Central memory CD8-positive, alpha-beta T cell (primary cell): ENCODE results near the gene LGALS3.

ENCODE experiments used
- ATAC-seq: fragments of 150-1000 bp; cut with Tn5 transposase; replicated peaks from 2 replicates; pipeline ENCODE4 v1.10.0; 2022; ENCODE audit warnings: mild to moderate bottlenecking, moderate FRiP score, moderate number of reproducible peaks; ENCODE audit not compliant: poor library complexity, severe bottlenecking; ENCODE audit errors: extremely low read depth
- DNase-seq, 2 donors: peaks; one replicate each; pipeline ENCODE4 v3.0.0; 2021; ENCODE audit warnings: low spot score in 2 of 2
- H3K27ac Mint-ChIP-seq: one replicate; pipeline ENCODE4 v1.8.0; 2022; ENCODE audit warnings: low read depth, mild to moderate bottlenecking, moderate library complexity, mixed read lengths
- H3K27me3 Mint-ChIP-seq: one replicate; pipeline ENCODE4 v1.8.0; 2022; ENCODE audit warnings: mixed read lengths
- H3K36me3 Mint-ChIP-seq: one replicate; pipeline ENCODE4 v1.8.0; 2022; ENCODE audit warnings: mild to moderate bottlenecking, moderate library complexity, mixed read lengths; ENCODE audit not compliant: insufficient read depth
- H3K4me1 Mint-ChIP-seq: one replicate; pipeline ENCODE4 v1.8.0; 2022; ENCODE audit warnings: mixed read lengths
- H3K4me3 Mint-ChIP-seq: one replicate; pipeline ENCODE4 v1.8.0; 2022; ENCODE audit warnings: mild to moderate bottlenecking, moderate library complexity, mixed read lengths
- H3K9me3 Mint-ChIP-seq: one replicate; pipeline ENCODE4 v1.8.0; 2022; ENCODE audit warnings: mixed read lengths

LGALS3 gene

DNA sequence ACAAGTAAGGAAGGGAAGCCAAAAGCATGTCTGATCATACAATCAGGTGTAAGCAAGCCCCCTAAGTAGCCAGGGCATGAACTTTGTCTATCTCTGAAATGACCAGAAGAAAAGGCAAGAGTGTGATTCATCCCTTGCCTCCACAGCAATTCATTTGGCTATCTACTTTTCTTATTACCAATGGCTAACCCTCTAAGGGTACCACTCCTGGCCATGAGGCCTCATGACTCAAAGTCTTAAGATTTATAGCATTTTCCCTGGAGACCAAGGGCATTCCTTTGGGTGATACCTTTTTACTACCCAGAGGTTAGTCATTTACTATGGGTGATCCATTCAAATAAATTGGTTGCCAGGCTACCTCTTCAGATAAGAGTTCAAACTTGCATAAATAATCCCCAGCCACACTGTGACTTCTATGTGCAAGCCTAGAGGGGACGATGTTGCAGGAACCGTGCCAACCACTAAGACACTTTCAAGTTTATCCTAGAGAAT lies 1.5 kb upstream of the LGALS3 start:
- H3K9me3 Mint-ChIP-seq: no peaks in the 10 kb centered on the region
- no peaks in the 10 kb centered on the region for H3K36me3 Mint-ChIP-seq
- DNase-seq: no peak
- H3K4me1 Mint-ChIP-seq: peaks cover 15% of the 10 kb centered on the region
- no peak for ATAC-seq
- no peak overlapping the region for H3K27ac Mint-ChIP-seq
- no peaks in the 10 kb centered on the region for H3K27me3 Mint-ChIP-seq
- H3K4me3 Mint-ChIP-seq: no peak overlapping the region

DNA sequence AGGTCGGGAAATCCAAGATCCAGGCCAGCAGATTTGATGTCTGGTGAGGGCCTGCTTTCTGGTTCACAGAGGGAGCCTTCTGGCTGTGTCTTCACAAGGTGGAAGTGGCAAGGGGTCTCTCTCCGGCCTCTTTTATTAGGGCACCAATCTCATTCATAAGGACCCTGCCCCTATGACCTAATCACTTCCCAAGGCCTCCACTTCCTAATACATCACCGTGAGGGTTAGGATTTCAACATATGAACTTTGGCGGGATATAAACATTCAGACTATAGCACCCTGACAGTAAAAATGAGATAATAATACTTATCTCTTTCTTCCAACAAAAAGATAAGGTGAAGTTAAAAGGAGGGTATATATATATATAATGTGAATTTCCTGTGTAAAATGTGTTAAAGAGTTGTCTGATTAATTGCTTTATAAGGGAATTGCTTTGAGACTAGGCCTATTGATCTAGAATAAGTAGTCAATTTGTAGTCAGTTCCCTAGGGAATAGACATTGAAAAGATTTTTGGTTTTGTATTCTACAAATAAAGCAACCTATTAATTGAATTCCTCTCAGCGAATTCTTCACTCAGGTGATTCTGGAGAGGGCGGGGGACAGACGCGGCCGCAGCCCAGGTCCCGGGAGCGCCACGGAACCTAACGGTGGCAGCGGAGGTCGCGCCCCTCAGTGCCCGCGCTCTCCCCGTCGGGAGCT lies 516 bp upstream of the LGALS3 start:
- no peak overlapping the region for H3K27ac Mint-ChIP-seq
- peaks cover 15% of the 10 kb centered on the region for H3K4me1 Mint-ChIP-seq
- no peaks in the 10 kb centered on the region for H3K36me3 Mint-ChIP-seq
- no peaks in the 10 kb centered on the region for H3K9me3 Mint-ChIP-seq
- H3K27me3 Mint-ChIP-seq: no peaks in the 10 kb centered on the region
- ATAC-seq (no peak), DNase-seq (no peak)
- H3K4me3 Mint-ChIP-seq: peak overlapping the region; percentile 82

DNA sequence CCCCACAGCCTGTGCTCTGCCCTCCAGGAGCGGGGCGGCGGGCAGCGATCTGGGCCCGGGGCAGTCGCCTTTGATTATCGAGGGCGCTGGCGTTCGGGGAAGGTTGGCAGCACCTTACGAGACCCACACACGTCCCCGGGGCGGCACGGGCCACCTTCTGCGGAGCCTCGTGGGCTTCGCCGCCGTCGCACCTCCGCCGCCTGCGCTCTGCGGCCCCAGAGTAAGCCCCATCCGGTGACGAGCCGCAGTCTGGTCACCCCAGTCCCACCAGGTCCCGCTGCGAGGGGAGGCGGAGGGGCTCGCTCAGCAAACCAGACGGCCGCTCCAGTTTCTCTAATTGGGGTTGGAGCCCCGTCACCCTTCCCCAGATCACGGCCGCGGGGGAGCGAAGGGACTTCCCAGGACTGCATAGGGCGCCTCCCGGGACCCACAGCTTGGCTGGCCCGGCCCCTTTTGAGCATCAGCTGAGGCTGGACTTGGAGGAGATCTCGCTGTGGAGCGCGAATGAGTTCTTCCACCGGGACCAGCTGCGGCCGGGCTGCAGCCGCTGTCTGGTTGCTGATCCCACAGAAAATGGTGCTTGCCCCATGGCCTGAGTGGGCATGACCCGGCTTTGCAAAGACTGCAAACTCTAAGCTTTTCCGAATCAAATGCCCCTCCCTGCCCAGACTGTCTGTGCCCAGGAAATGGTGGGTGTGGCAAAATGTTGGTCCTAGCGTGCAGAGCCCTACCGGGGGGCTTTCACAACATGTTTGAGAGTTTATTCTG lies 560 bp downstream of the LGALS3 start:
- H3K27ac Mint-ChIP-seq: peak overlapping the region; percentile 46
- no peaks in the 10 kb centered on the region for H3K9me3 Mint-ChIP-seq
- ATAC-seq (peak; percentile 64), DNase-seq (peak; percentile 22 to 25)
- H3K36me3 Mint-ChIP-seq: no peaks in the 10 kb centered on the region
- H3K27me3 Mint-ChIP-seq: no peaks in the 10 kb centered on the region
- peaks cover 15% of the 10 kb centered on the region for H3K4me1 Mint-ChIP-seq
- peak overlapping the region; percentile 82 for H3K4me3 Mint-ChIP-seq

DNA sequence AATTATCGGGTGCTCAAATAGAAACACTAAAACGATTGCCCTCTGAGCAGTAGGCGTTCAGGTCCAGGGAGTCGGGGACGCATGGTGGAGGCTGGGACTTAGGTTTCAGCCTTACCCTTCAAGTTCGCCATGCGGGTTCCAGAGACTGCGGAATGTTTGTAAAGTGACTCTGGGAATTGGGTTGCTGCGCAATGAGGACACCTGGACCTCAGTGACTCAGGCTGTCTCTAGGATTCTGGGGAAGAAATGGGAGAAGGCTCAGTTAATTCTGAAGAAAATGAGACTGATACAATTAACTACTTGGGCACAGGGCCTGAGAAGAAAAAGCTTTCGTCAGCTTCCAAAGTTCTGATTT lies 1.1 kb downstream of the LGALS3 start:
- no peaks in the 10 kb centered on the region for H3K9me3 Mint-ChIP-seq
- H3K27ac Mint-ChIP-seq: peak overlapping the region; percentile 46
- DNase-seq: no peak
- no peaks in the 10 kb centered on the region for H3K27me3 Mint-ChIP-seq
- no peaks in the 10 kb centered on the region for H3K36me3 Mint-ChIP-seq
- H3K4me1 Mint-ChIP-seq: peaks cover 11% of the 10 kb centered on the region
- peak overlapping the region; percentile 82 for H3K4me3 Mint-ChIP-seq
- no peak for ATAC-seq

DNA sequence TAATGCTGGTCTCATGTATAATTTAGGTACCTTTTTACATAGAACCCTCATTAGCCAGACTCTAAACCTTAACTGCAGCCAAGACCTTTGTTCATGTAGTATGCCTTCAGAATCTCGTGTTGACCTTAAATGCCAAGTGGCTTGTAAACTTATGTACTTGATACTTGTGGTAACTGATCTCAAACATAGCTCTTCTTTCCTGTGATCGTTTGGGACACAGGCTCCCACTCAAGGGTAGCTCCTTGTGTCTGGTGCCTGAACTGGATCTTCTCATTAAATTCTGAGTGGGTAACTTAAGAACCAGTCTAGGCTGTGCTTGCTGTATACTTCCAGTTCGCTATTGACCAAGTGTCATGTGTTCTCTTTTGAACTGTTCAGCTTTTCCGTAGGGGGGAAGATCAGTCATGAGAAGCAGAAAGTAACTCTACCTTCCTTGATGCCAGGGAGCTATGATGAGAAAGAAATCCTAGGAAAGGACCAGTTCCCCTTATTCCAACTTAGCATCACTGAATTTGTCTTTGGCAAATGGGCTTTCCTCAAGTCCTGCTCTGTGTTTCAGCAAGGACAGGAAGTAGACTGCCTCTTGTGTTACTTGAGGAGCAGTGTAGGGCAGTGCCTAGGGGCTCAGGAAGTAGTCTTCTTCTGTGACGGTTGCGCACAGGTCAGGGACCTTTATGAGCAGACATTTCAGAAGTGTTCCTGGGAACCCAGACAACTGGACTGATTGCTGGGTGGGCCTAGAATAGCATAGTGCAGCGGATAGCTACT lies 2.5 kb downstream of the LGALS3 start:
- Mint-ChIP-seq H3K36me3 (peaks cover 2% of the 10 kb centered on the region), H3K4me3 (no peak overlapping the region), H3K4me1 (peaks cover 5% of the 10 kb centered on the region), H3K9me3 (no peaks in the 10 kb centered on the region), H3K27ac (no peak overlapping the region), H3K27me3 (no peaks in the 10 kb centered on the region)
- no peak for DNase-seq
- no peak for ATAC-seq

DNA sequence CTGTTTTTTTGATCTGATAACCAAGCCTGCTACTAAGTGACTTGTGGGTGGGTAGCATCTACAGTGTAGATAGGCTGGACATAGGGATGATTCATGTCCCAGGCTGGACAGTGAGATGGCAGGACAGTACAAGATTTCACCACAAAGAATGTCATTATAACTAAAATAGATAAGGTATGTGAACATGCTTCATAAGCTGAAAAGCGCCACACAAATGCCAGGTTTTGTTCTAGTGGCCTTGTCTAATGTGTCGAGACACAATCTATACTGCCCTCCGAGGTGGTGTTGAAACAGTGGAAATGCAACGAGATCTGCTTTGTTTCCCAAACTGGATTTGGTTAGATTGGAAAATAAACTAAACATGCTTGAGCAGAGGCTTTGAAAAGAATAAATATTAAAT lies 4.4 kb downstream of the LGALS3 start:
- no peaks in the 10 kb centered on the region for H3K27me3 Mint-ChIP-seq
- ATAC-seq: no peak
- H3K4me1 Mint-ChIP-seq: no peaks in the 10 kb centered on the region
- no peak overlapping the region for H3K4me3 Mint-ChIP-seq
- H3K9me3 Mint-ChIP-seq: no peaks in the 10 kb centered on the region
- DNase-seq: no peak
- no peak overlapping the region for H3K27ac Mint-ChIP-seq
- peaks cover 5% of the 10 kb centered on the region for H3K36me3 Mint-ChIP-seq

DNA sequence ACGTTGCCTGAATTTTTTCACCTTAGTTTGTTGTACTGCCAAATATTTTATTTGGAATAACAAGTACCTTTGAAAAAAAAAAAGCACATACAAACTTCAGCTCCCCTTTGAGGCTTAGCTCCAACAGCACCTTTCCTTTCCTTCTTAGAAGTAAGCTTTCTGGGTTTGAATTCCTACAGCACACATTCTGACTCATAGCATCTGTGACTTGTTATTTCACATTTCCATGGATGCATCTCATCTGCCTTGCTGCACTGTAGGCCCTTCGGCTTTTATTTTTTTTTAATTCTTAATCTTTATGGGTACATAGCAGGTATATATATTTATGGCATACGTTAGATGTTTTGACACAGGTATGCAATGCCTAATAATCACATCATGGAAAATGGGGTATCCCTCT lies 7.2 kb downstream of the LGALS3 start:
- ATAC-seq (no peak), DNase-seq (no peak)
- Mint-ChIP-seq H3K4me3 (no peak overlapping the region), H3K36me3 (peaks cover 5% of the 10 kb centered on the region), H3K9me3 (no peaks in the 10 kb centered on the region), H3K27ac (no peak overlapping the region), H3K4me1 (no peaks in the 10 kb centered on the region), H3K27me3 (no peaks in the 10 kb centered on the region)

DNA sequence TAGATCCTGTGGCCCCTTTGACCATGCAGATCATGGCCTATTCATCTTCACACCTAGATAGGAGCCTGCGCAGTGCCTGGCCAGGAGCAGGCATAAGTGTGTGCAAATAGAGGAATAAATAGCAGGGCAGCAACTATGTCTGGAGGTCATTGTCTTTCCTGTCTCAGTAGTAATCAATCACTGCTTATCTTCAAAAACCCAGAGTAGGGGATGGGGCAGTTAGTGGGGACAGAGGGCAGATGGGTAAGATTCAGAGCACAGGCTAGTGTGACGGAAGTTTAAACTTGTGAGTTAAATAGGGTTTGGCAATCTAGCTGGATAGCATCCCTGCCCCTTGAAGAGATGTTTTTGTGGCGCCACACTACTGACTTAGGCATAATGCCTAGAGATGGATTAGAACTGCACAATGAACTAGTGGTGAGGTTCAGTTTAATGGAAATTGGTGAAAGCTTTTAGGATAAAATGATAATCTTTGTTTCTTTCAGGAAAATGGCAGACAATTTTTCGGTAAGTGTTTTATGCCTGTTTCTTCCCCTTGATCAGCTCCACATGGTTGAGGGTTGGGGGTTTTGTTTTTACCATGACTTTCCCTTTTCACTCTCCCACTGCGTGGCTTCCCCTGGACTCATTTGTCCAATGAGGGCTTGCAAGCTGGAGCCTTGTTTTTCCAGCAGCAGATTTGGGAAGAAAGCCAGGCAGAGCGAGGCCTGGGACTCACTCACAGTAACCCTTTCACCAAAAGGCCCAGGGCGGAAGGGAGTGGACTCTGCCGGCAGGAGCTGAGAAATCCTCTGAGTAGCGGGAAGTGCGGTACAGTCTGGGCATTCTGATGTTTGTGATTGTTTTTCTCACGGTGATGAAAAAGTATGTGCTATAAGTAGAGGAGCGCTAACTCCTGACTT lies 8.1 kb downstream of the LGALS3 start:
- no peak for ATAC-seq
- no peak for DNase-seq
- Mint-ChIP-seq H3K36me3 (peaks cover 5% of the 10 kb centered on the region), H3K27ac (no peak overlapping the region), H3K4me3 (no peak overlapping the region), H3K27me3 (no peaks in the 10 kb centered on the region), H3K9me3 (no peaks in the 10 kb centered on the region), H3K4me1 (no peaks in the 10 kb centered on the region)

DNA sequence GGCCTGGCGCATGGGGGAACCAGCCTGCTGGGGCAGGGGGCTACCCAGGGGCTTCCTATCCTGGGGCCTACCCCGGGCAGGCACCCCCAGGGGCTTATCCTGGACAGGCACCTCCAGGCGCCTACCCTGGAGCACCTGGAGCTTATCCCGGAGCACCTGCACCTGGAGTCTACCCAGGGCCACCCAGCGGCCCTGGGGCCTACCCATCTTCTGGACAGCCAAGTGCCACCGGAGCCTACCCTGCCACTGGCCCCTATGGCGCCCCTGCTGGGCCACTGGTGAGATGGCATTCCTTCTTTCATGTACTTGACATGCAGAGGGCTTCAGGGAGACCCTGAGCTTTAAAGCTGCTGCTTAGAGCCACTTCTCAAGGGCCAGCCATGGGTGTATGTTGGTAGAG lies 9.0 kb downstream of the LGALS3 start:
- DNase-seq (no peak), ATAC-seq (no peak)
- Mint-ChIP-seq H3K4me3 (no peak overlapping the region), H3K27me3 (no peaks in the 10 kb centered on the region), H3K9me3 (no peaks in the 10 kb centered on the region), H3K36me3 (peaks cover 5% of the 10 kb centered on the region), H3K27ac (no peak overlapping the region), H3K4me1 (no peaks in the 10 kb centered on the region)

DNA sequence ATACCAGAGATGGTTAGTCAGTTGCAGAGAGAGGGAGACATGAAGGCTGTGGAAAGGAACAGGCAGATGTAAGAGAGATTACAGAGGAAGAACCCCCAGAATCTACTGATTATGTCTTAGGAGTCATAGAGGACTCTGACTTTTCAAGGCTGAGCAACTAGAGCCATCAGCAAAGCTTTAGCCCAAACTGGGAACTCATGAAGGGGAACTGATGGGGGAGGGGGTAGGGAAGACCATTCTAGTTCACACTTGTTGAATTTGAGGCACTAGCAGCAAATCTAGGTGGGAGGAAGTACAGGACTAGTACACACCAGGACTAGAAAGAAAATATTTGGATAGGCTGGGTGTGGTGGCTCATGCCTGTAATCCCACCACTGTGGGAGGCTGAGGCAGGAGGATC lies 10.1 kb downstream of the LGALS3 start:
- Mint-ChIP-seq H3K9me3 (no peaks in the 10 kb centered on the region), H3K4me3 (no peak overlapping the region), H3K27me3 (no peaks in the 10 kb centered on the region), H3K27ac (no peak overlapping the region), H3K36me3 (peaks cover 8% of the 10 kb centered on the region), H3K4me1 (no peaks in the 10 kb centered on the region)
- ATAC-seq (no peak), DNase-seq (no peak)

DNA sequence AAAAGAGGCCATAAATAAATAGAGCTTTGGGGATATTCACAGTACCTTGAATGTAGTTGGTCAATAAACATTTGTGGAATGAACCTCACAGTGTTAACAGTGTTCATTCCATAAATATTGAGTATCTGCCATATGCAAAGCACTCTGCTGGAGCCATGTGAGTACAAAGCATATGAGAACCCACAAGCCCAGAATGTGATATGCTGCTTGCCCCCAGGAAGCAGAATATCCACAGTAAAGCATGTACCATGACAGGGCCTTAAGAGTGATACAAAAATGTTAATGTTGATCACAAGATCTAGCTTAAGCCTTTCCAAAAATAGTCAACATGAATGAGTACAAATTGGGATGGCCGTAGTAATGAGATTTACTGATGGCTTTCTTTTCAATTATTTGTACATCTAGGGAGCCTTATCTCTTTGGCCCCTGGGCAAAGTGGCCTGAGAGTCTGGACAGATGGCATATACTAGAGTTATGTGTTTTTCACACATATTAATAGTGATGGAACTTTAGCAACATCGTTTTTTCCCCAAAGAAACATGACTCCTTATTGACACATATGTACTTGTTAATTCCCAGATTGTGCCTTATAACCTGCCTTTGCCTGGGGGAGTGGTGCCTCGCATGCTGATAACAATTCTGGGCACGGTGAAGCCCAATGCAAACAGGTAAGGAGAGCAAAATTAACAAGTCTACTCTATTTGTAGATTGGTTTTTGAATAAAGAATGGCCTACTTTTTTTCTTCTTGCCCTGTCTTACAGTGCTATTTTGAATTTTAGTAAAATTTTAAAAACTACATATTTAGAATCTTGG lies 10.9 kb downstream of the LGALS3 start:
- no peak overlapping the region for H3K4me3 Mint-ChIP-seq
- no peak for DNase-seq
- H3K27me3 Mint-ChIP-seq: no peaks in the 10 kb centered on the region
- ATAC-seq: no peak
- H3K27ac Mint-ChIP-seq: no peak overlapping the region
- H3K36me3 Mint-ChIP-seq: peaks cover 10% of the 10 kb centered on the region
- no peaks in the 10 kb centered on the region for H3K4me1 Mint-ChIP-seq
- no peaks in the 10 kb centered on the region for H3K9me3 Mint-ChIP-seq
